B cell (primary cell): ENCODE results near the gene MVD. TPM values are rescaled to one million over a fixed set of nuclear protein-coding genes. Genes with fewer than 3 reads are reported as not detected.

Experiments used
- ATAC-seq: fragments of 200-7000 bp; cut with Tn5 transposase; one replicate; pipeline ENCODE4 v1.10.0; 2021; ENCODE audit warnings: low read depth, mild to moderate bottlenecking, moderate number of reproducible peaks, moderate library complexity
- CTCF ChIA-PET: fragments of 350-600 bp; sonication (Branson Sonifier 250); formaldehyde crosslinking; loops from one replicate; lab custom pipeline; 2021; ENCODE audit warnings: antibody characterized with exemption, inconsistent platforms; lab: Charles Lee
- POLR2A ChIA-PET: fragments of 350-600 bp; sonication (Branson Sonifier 250); formaldehyde crosslinking; loops from one replicate; lab custom pipeline; 2021; ENCODE audit warnings: antibody characterized with exemption; lab: Charles Lee
- DNase-seq: peaks from one replicate; pipeline ENCODE4 v3.0.0; 2013
- H2AFZ ChIP-seq: 2 replicates; pipeline ENCODE4 v1.6.1; 2012; ENCODE audit warnings: mild to moderate bottlenecking, low read depth, low read length; ENCODE audit not compliant: insufficient read depth, poor library complexity, severe bottlenecking
- H3K27ac ChIP-seq, 2 donors: 1 replicate in 1 of 2; 2 replicates in 1 of 2; pipeline ENCODE4 v1.5.1; 2012 to 2013; ENCODE audit warnings: low read length in 2 of 2, mild to moderate bottlenecking in 2 of 2, moderate library complexity in 1 of 2
- H3K27me3 ChIP-seq, 4 experiments: fragments of 200-600 bp in 1 of 4; sonication (generic) in 1 of 4; replicated peaks in 1 of 4; 1 replicate in 2 of 4; 2 replicates in 2 of 4; pipeline versions ENCODE4 v1.6.1 to v1.7.0; 2013 to 2016; ENCODE audit warnings: low read length in 3 of 4, mild to moderate bottlenecking in 2 of 4, mixed read lengths in 1 of 4, moderate library complexity in 1 of 4; ENCODE audit not compliant: insufficient read depth in 4 of 4, control insufficient read depth in 3 of 4; ENCODE audit errors: control extremely low read depth in 1 of 4
- H3K36me3 ChIP-seq, 2 experiments: replicated peaks in 1 of 2; 1 replicate in 1 of 2; 2 replicates in 1 of 2; pipeline versions ENCODE4 v1.6.1 to v1.7.1; 2013; ENCODE audit warnings: low read length in 1 of 2; ENCODE audit not compliant: insufficient read depth in 2 of 2, control insufficient read depth in 1 of 2; ENCODE audit errors: control extremely low read depth in 1 of 2, extremely low read depth in 1 of 2
- H3K4me1 ChIP-seq, 2 donors: fragments of 200-600 bp in 1 of 2; sonication (generic) in 1 of 2; 1 replicate in 1 of 2; 2 replicates in 1 of 2; pipeline versions ENCODE4 v1.5.1 to v1.6.1; 2013 to 2017; ENCODE audit warnings: low read length in 2 of 2; ENCODE audit not compliant: control insufficient read depth in 2 of 2, insufficient read depth in 2 of 2
- H3K4me2 ChIP-seq: replicated peaks from 2 replicates; pipeline ENCODE3; 2012; ENCODE audit warnings: mild to moderate bottlenecking, low read depth, low read length; ENCODE audit not compliant: poor library complexity, severe bottlenecking
- H3K4me3 ChIP-seq, 5 experiments: fragments of 200-600 bp in 1 of 5; sonication (generic) in 1 of 5; 1 replicate in 3 of 5; 2 replicates in 2 of 5; pipeline versions ENCODE4 v1.5.1 to v1.7.0; 2011 to 2016; ENCODE audit warnings: low read length in 4 of 5, mild to moderate bottlenecking in 4 of 5, low read depth in 2 of 5, control low read depth in 1 of 5, moderate library complexity in 1 of 5; ENCODE audit not compliant: insufficient read depth in 1 of 5; ENCODE audit errors: control extremely low read depth in 1 of 5, extremely low read depth in 1 of 5
- H3K79me2 ChIP-seq: fragments of 200-600 bp; sonication (generic); one replicate; pipeline ENCODE4 v1.6.0; 2016; ENCODE audit warnings: low read length; ENCODE audit not compliant: control insufficient read depth, insufficient read depth
- H3K9ac ChIP-seq: fragments of 200-600 bp; sonication (generic); 2 replicates; pipeline ENCODE4 v1.6.1; 2017; ENCODE audit warnings: mild to moderate bottlenecking, low read length, moderate library complexity
- H3K9me3 ChIP-seq, 3 donors: one replicate each; pipeline versions ENCODE4 v1.6.1 to v1.7.1; 2013; ENCODE audit warnings: low read length in 2 of 3; ENCODE audit not compliant: control insufficient read depth in 2 of 3, insufficient read depth in 1 of 3; ENCODE audit errors: control extremely low read depth in 1 of 3
- H4K20me1 ChIP-seq: 2 replicates; pipeline ENCODE4 v1.6.0; 2012; ENCODE audit warnings: mild to moderate bottlenecking, low read length; ENCODE audit not compliant: insufficient read depth, control insufficient read depth, poor library complexity, severe bottlenecking
- H3K27ac Mint-ChIP-seq: one replicate; pipeline ENCODE4 v1.8.0; 2021; ENCODE audit warnings: mixed read lengths
- H3K27me3 Mint-ChIP-seq: one replicate; pipeline ENCODE4 v1.8.0; 2021; ENCODE audit warnings: mixed read lengths
- H3K4me1 Mint-ChIP-seq: one replicate; pipeline ENCODE4 v1.8.0; 2021; ENCODE audit warnings: mixed read lengths
- H3K4me3 Mint-ChIP-seq: one replicate; pipeline ENCODE4 v1.8.0; 2021; ENCODE audit warnings: mixed read lengths
- H3K9me3 Mint-ChIP-seq: one replicate; pipeline ENCODE4 v1.8.0; 2022; ENCODE audit warnings: mixed read lengths; ENCODE audit not compliant: insufficient read depth
- EZH2 ChIP-seq: IDR thresholded peaks from 2 replicates; pipeline ENCODE4 v1.6.1; 2012; ENCODE audit warnings: borderline replicate concordance, low read depth, mild to moderate bottlenecking, moderate library complexity, low read length; ENCODE audit not compliant: insufficient read depth, poor library complexity, severe bottlenecking
- WGBS: methylation state at CpG from one replicate; pipeline ENCODE4 v1.1.5; 2013; ENCODE audit warnings: missing lambda C conversion rate; ENCODE audit not compliant: insufficient coverage; 5-methylcytosine and 5-hydroxymethylcytosine counted together
- intact Hi-C: fragments of 100-400 bp; cut with micrococcal nuclease; formaldehyde crosslinking; loops from one replicate; pipeline ENCODE4 v1.10.0; 2022
- polyA plus RNA-seq: library from polyadenylated mRNA; depleted of rRNA; stranded (reverse); fragments of >200 nt; gene quantifications from 2 replicates; pipeline ENCODE4 v1.2.3, GENCODE V29; 2012
- total RNA-seq, 2 donors: library from RNA; stranded (reverse); fragments of 120-200 nt in 1 of 2; gene quantifications; 1 replicate in 1 of 2; 2 replicates in 1 of 2; pipeline versions ENCODE4 v1.2.3 to v1.2.4, GENCODE V29; 2013 to 2022
- TF ChIP-seq, protein P1 (sequence below): fragments of 200-600 bp; IDR thresholded peaks from one replicate; pipeline ENCODE4 v1.8.0; 2022; ENCODE audit warnings: antibody characterized with exemption, mild to moderate bottlenecking

MVD gene
- total and polyA plus RNA-seq, 2 donors (not counting 1 experiment from before 2014, with no cell fraction given), result 40.9 to 95.4 TPM

DNA sequence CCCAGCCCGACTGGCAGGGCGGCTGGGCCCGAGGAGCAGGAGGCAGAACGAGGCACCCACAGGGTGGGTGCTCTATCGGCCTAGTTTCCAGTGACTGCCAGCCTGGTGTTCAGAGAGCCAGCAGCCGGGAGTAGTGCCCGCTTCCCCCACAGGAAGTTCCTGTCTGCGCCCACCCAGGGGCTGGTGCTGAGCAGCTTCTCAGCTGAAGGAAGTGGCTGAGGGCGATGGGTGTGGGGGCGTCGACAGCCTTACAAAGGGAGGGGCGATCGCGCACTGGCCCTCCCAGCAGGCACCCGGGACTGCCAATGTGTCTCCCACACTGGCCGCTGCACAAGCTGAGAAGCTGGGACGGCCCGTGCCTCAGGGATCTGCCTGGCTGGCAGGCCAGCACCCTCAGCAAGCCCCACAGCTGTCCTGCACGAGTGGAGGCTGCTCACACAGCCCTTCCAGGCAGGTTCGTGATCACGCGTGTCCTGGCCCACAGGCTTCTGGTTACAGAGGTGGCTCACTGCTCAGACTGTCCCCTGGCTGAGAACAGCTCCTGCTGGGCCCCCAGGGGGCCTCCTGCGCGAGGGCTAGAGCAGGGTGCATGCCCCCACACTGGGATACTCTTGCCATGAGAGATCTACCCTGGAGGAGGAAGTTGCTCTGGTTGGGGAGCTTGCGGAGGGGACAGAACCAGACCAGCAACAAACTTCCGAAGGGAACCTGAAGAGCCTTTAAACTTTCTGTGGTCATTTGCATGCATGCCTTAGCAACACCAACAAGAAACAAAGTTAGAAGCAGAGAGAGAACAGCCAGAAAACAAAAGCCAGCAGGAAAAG lies 40.8 kb upstream of the MVD start:
- Histone ChIP-seq H4K20me1 (peaks cover 8% of the 10 kb centered on the region), H3K4me2 (peak overlapping the region; percentile 98), H3K27ac (peak overlapping the region; percentile 84 to 91), H3K36me3 (peaks cover 0 to 16% of the 10 kb centered on the region in 2 experiments), H3K79me2 (peaks cover 70% of the 10 kb centered on the region), H3K9me3 (no peaks in the 10 kb centered on the region), H3K9ac (peak overlapping the region; percentile 64), H3K4me3 (peak overlapping the region; percentile 25 to 71 (median 48)), H3K27me3 (no peaks in the 10 kb centered on the region), H2AFZ (peak overlapping the region; percentile 43), H3K4me1 (peaks cover 65 to 80% of the 10 kb centered on the region in 2 donors)
- H3K27ac Mint-ChIP-seq, result peak overlapping the region; percentile 92
- ChIA-PET CTCF (interaction anchor here (1.0 to 2.0 kb wide), 5 partner anchors 19 to 78 kb away, joined by 4 to 12 read pairs (median 6); partner anchors contain the start of gene CYBA), POLR2A (interaction anchor here (0.6 to 1.5 kb wide), 6 partner anchors 21 to 134 kb away, joined by 3 to 8 read pairs (median 4); partner anchors contain the start of gene ZC3H18)
- ATAC-seq (peak; percentile 15), DNase-seq (peak; percentile 65)
- peaks cover 69% of the 10 kb centered on the region for H3K4me1 Mint-ChIP-seq
- H3K27me3 Mint-ChIP-seq, result no peaks in the 10 kb centered on the region
- 2% methylated on average over 24 of the region's 26 CpGs for WGBS
- intact Hi-C loops, result no loop called here
- no peaks in the 10 kb centered on the region for H3K9me3 Mint-ChIP-seq
- peak overlapping the region; percentile 84 for H3K4me3 Mint-ChIP-seq
- TF ChIP-seq, protein P1, sequence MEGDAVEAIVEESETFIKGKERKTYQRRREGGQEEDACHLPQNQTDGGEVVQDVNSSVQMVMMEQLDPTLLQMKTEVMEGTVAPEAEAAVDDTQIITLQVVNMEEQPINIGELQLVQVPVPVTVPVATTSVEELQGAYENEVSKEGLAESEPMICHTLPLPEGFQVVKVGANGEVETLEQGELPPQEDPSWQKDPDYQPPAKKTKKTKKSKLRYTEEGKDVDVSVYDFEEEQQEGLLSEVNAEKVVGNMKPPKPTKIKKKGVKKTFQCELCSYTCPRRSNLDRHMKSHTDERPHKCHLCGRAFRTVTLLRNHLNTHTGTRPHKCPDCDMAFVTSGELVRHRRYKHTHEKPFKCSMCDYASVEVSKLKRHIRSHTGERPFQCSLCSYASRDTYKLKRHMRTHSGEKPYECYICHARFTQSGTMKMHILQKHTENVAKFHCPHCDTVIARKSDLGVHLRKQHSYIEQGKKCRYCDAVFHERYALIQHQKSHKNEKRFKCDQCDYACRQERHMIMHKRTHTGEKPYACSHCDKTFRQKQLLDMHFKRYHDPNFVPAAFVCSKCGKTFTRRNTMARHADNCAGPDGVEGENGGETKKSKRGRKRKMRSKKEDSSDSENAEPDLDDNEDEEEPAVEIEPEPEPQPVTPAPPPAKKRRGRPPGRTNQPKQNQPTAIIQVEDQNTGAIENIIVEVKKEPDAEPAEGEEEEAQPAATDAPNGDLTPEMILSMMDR, result no peak
- TF ChIP-seq EZH2, result no peak
